NCI-H82 treated with DMSO at 0.1 percent for 48 hours (cell line): ENCODE data around the gene GOSR2.
"Not testable (repeated sequence)": the region's sequence is repeated elsewhere in the genome, so short reads cannot be mapped to it uniquely, and the experiment has no call there.

ENCODE experiments used
- DNase-seq: peaks from one replicate; lab custom pipeline; 2025; ENCODE audit not compliant: unreplicated experiment; lab: John Stamatoyannopoulos, UW

The GOSR2 gene

DNA sequence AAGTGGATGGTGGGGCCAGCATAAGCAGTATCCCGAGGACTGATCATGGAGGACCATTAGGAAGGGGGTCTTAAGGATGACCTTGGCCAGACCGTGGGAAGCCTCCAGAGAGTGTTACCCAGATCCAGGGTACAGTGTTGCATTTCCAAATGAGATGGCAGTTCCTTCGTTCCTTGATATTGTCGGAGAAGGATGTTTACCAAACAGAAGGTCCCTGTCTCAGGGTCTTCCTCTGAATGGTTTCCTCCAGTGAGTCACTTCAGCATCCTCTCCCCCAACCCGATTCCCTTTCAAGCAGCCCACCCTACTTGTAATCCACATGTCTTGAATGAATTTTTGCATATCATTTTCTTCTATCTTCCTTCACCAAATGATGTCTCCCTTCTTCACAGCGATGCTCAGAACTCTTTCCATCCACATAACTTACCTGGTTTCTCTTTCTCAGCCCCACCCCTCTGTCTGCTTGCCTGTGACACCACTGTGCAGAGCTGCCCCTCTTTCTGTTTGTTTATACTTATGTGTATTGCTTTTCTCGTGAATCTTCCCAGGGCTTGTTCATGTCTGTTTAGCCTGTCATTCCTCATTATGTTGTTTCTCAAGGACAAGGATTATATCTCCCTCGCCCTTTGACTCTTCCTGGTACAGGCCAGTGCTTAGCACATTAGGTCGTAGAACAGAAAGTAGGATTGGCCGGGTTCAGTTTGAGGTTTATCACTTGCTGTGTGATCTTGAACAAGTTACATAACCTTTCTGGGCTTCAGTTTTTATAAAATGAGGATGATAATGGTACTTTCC lies 5.7 kb downstream of the GOSR2 start:
- DNase-seq, result no peak

DNA sequence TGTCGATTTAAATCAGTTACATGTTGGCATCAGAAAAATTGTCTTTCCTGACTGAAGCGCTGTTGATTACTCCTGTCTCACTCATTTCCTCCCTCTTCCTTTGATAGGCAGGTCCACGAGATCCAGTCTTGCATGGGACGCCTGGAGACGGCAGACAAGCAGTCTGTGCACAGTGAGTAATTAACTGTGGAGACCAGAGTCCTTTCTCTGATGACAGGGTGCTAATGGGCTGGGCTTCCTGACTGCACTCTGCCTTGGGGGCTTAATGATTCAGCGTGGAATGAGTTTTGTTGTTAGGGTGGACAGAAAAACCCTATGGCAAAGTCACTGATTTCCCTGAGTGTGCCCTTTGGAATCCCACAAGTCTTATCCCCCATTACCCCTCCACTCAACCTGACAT lies 6.5 kb downstream of the GOSR2 start:
- DNase-seq, result no peak

DNA sequence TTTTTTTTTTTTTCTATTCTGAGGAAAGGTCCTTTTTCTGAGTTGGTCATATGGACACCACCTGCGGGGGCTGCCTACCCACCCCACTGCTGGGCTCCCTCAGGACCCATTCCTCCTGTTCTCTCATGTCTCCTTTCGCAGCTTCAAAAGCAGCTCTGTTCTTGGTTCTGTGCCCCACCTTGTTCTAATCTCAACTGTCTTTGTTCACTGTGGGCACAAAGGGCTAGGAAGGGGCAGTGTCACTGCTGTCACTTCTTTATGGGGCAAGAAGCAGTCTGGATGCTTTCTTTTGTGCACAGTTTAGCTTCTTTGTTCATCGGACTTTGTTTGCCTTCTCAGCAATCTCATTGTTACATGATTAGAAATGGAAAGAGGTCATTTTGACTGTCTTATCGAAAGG lies 7.1 kb downstream of the GOSR2 start:
- no peak for DNase-seq

DNA sequence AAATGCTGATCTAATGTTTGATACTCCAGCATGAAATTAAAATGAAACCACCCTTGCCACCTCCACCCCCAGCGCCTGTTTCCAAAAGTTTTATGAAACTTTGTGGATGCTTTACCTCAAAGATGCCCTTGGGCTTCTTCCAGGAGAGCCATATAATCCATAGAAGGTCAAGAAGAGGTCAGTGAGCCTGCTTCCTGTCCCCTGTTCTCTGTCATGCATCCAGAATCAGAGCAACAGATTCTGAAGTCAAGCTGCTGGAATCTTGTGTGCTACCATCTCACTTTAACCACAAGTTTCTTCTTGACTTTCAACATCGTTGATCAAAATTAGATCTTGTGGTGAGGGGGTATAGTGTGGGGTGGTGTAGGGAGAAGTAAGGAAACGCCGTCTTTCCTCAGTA lies 8.6 kb downstream of the GOSR2 start:
- DNase-seq, result no peak

DNA sequence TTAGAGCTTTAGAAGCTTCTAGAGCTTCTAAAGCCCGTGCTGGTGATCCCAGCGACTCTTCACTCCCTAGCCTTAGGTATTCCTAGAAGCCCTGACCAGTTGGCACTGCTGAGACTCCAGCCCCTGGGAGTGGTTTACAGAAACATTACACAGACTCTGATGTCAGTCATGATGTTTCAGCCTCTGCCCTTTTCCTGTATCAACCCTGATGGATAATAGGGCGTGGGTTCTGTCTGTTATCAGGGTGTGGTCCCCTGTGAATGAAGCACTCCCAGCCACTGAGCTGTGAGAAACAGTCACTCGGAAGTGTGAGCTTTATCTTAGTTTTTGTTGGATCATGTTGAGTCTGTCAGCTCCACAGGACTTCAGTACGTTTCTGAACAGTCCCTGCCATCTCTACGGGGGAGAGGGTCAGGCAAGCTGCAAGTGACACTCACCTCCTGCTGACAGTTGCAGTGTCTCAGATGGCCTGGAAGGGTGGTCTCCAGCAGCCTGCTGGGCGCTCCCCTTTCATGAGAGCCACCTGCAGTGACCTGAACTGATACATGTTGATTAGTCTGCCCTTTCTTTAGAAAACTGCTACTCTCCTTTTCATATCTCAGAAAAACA lies 12.8 kb downstream of the GOSR2 start:
- no peak for DNase-seq

DNA sequence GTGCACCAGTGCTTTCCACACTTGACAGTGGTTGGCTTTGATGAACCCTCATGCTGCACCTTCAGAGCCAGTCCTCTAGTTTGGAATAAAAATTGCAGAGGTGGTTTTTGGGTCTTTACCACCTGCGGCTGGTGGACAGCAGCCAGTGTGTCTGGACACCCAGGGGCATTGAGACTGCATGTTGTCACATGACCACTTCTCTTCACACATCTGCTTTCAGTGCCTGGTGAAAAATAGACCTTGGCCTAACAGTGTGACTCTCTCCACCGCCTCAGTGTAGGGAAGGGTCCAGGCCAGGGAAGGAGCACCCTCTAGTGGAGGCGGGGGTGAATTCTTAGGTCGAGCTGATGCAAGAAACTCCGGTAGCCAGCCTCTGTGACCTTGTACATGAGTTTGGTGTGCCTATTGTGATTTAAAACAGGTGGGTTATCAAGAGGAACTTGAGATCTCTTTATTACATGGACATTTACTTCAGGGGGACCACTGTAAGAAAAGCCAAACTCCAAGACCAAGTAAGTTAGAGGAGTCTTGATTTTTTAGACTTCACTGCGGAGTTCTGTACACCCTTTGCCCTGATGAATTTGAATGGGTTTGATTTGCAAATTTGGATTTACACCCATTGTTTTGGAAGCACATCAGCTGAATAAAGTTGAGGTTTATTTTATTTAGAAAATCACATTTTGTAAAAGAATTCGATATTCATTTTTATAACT lies 17.9 kb downstream of the GOSR2 start:
- DNase-seq, result peak; percentile 70

DNA sequence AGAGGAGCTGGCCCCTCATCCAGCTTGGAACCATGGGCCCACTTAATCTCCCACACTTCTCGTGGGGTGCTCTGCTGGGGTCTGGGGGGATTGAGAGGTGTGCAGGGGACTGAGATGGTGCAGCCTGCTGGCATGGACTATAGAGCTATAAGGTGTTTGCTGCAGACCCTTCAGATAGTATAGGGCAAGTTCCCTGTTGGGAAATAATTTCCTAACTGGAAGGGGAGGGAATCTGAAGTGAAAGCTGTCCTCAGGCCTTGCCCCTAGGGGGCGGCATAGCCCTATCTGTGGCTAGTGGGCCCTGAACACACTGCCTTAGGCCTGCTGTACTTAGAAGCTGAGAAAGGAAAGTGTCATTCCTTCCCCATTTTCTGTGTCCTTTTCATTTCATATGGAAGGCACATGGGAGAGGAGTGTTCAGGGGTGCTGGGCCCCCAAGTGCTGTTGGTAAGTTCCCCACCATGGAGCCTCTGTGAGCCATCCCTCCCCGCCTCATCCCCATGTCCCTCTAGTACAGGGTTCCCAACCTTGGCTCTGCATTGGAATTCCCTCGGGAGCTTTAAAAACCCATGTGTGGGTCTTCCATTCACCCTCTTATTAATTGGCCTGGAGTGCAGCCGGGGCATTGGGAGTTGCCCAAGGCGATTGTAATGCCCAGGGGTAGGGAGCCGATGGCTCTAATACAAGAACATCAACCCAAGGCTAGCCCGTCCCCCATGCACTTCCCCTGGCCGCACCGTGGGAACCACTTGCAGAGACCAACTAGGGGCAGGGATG lies 19.7 kb downstream of the GOSR2 start:
- DNase-seq, result peak; percentile 37

DNA sequence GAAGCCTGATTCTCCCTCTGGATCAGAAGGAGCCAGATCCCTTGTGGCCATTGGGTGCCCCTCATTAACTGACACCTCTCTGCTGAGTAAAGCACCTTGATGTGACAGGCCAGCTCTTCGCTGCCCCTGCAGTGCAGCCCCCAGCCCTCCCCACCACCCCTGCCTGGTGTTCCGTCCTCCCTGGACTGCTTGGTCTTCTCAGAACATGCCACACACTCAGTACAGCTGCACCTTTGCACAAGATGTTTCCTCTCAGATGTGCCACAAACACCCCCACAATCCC lies 20.2 kb downstream of the GOSR2 start:
- no peak for DNase-seq

DNA sequence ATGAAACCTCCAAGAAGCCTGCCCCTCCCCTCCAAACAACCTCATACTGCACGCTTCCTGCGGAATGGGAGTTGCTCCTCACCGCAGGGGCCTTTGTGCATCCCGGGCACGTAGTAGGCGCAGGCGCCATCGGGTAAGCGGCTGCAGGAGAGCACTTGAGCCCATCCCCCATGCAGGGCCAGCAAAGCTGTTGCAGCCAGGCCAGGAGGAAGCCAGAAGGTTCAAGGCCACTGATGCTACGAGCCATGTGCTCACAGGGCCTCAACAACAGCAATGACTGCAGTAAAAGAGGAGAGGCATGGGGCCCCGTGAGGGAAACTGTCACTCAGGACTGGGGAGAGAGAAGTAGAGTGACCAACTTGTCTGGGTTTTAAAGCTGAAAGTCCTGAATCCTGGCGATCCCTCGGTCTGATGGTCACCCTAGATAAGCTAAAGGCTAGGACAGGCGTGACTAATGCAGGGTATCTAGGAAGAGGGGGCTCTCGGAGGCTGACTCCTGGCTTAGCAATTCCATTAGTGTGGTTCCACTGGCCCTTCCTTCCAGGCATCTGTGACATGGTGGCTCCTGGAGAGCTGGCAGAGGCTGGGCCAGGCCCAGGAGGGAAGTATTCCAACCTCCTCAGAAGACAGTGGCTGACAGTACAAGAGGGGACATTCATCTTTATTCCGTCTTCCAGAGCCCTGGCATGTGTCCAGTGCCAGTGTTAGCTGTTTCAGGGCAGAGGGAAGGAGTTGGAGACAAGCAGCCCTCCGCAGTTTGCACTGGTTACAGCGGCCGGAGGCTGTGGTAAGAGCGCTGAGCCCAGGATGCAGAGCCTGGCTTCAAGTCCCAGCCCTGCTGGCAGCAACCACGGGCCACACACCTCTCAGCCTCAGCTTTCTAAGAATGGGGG lies 20.8 kb downstream of the GOSR2 start:
- DNase-seq, result no peak

DNA sequence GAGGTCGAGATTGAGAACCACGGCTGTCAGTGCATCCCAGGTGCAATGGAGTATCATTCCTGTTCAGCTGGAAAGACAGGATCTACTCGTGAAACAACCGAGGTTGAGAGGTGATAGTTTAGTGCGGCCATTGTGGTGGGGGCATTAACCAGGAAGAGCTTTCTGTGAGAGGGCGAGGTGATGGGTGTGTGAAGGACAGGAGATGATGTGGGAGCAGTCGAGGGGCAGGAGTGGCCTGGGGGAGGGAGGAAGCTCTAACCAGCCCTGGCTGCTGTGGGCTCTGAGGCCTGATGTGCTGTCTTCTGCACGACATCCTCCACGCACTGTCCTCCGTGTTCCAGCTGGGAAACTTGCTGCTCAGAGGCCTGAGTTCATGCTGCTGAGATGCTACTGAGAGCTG lies 22.0 kb downstream of the GOSR2 start:
- DNase-seq, result no peak

DNA sequence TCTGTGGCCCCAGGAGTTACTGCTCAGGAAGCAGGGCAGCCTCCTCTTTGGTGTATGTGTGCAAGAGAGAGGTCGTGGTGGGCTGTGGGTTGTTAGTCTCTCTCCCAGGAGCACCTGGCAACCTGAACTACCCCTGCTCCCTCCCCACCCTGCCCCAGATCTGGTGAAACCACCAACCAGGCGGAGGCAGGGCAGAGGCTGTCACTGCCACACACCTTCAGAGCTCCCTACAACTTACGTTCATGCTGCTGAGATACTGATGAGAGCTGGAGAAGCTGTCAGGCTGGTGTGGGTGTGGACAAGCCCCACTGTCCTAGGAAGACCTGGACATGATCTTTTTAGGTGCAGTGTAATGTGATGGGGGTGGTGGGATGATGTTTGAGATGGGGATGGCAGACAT lies 24.3 kb downstream of the GOSR2 start:
- DNase-seq, result no peak

DNA sequence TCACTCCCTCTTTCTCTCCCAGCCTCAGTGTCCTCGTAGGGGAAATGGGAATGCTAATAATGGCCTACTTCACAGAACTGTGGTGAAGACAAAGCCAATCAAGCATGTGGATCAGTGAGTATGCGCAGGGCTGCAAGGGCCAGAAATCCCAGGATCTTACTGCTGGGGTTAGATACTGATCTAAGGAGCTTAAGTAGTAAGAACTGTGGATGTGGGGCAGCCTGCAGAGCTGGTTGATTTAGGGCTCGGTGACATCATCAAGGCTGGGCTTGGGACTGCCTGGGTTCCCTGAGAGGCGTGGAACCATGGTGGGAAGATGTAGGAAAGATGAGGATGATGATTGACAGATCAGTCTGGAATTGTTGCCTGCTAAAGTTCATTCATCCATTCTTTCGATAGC lies 25.6 kb downstream of the GOSR2 start:
- DNase-seq, result no peak

DNA sequence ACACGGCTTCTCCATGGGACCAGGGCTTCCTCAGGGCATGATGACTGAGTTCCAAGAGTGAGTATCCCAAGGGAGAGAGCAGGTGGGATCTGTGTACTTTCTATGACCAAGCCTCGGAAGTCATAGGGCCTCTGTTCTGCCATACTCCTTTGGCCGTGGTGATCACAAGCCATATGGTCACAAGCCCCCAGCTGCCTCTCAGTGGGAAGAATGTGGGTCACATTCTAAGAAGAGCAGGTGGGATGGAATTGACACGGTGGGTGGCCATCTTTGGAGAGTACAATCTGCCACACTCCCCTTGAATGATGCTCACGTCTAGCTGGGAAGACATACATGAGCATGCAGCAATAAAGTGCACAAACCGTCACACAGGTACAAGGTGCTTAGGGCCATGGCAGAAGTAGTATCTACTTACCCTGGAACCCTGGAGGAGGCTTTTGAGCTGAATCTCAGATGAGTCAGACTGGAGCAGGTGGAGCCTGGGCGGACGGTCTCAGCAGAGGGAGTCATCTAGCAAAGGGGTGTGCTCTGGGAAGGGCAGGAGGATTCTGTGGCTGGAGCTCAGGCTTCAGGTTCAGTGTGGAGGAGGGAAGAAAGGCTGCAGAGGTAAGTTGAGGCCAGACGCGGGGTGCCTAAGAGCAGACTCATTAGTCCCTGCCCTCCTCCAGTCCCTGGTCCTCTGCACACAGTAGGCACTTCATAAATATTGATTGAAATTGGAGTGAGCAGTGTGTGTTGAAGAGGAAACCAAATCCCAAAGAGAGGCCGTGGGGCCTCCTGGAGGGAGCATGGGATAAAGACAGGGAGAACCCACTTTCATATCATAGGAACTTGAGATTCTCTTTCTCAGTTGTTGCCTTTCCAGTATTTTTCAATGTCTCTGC lies 26.6 kb downstream of the GOSR2 start:
- no peak for DNase-seq

DNA sequence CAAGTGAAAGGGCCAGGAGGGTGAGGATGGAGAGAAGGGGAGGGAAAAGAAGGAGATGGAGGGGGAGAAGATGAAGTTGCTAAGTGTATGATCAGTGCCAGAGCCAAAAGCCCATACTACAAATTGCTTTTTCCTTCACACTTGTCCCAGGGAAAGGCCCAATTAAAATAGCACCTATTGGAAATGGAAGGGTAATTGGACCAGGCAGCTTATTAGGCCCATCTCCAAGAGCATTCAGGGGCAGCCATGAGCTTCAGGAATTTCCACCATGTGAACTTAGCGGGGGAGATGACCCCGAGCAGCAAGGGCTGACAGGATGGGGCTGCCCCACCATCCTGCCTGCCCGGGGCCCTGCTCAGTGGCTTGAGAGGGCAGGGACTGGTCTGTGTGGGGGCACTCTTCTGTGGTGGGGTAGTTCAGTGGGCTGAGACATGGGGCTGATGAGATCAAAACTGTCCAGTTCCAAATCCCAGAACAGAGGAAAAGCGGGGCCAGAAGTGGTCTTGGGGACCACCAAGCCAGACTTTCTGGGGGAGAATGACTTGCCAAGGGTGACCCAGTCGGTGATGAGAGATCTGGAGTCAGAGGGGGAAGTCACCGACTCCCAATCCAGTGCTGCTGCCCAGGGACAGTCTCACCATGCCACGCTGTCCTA lies 27.5 kb downstream of the GOSR2 start:
- DNase-seq, result no peak

DNA sequence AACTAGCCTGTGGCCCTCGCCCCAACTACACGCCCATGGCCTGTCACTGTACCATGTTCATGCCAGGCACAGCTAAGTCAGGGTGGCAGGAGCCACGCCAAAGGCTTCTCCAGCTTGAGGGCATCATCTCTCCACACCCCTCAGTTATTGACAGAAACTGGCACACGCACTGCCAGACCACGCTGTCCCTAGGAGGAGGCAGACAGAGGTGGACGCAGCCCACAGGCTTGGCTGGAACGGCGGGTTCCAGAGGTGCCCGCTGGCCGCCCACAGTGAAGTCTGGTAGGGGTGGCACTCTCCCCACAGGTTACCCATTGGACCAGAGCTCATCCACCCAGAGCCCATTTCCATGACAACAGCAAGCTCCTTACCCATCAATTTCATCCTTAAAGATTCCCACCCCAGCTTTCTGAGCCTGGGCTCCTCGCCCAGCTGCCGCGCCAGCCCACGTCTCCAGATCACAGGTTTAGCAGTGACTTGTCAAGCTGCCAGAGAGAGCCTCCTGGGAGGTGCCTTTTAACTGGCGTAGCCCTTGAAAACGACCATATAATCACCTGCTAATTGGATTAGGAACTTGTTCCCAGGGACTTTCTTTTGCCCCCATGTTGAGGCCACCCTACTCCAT lies 28.1 kb downstream of the GOSR2 start:
- peak; percentile 98 for DNase-seq

DNA sequence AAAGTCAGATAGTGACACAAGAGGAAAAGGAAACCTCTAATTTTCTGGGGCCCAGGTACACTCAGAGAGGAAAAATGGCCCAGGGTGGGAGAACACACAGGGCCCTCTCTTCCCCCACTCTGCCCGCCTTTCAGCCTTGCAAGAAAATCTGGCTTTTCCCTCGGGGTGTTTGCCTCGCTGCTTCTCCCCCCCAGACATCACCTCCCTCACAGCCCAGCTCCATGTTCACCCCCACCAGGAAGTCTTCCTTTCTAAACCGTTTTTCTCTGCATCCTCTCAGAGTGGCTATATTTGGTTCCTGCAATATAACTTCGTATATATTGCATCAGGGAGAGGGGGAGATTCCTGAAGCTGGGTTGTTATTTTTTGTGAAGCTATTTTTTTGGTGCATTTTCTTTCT lies 28.7 kb downstream of the GOSR2 start:
- no peak for DNase-seq

DNA sequence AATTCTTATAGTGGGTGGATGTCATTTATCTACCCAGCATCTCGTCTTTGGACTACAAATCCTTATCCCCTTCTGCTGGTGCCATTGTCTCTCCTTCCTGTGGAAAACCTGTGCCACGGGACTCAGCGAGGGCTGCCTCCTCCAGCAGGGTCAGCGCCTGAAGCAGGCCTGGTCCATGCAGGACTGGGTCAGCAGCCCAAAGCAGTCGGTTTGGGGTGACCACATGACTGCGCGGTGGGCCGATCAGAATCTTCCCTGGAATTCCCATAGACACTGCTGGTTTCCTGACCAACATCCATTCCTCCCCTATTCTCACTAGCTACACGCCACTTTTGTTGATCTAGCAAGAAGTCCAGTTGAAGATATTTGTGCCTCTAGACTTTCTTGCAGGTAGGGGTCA lies 29.2 kb downstream of the GOSR2 start:
- DNase-seq, result no peak

DNA sequence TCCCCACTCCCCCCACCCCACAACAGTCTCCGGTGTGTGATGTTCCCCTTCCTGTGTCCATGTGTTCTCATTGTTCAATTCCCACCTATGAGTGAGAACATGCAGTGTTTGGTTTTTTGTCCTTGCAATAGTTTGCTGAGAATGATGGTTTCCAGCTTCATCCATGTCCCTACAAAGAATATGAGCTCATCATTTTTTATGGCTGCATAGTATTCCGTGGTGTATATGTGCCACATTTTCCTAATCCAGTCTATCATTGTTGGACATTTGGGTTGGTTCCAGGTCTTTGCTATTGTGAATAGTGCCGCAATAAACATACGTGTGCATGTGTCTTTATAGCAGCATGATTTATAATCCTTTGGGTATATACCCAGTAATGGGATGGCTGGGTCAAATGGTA lies 30.2 kb downstream of the GOSR2 start:
- not testable (repeated sequence) for DNase-seq
